H1 (cell line): ENCODE results near the gene YIF1B. TPM values are rescaled to one million over a fixed set of nuclear protein-coding genes. Genes with fewer than 3 reads are reported as not detected.
A peak's percentile ranks its signal among the peaks of the same experiment; 100 is the strongest.

Experiments used
- CTCF ChIA-PET: fragments of 300-600 bp; sonication (Branson Sonifier 250); formaldehyde crosslinking; loops from one replicate; lab custom pipeline; 2021; ENCODE audit not compliant: partially characterized antibody; lab: Charles Lee
- POLR2A ChIA-PET: fragments of 300-600 bp; sonication (Branson Sonifier 250); formaldehyde crosslinking; loops from one replicate; lab custom pipeline; 2021; ENCODE audit warnings: inconsistent platforms; ENCODE audit not compliant: partially characterized antibody; lab: Charles Lee
- DNase-seq, 2 experiments: peaks; one replicate each; pipeline versions ENCODE4 v3.0.0 to v3.0.0-alpha.2; 2010 to 2022; ENCODE audit warnings: low spot score in 2 of 2, low read depth in 1 of 2, mixed read lengths in 1 of 2
- FAIRE-seq: peaks from 2 replicates; lab custom pipeline; 2011; peaks lifted over from hg19 to GRCh38; lab: Jason Lieb, UNC
- H2AFZ ChIP-seq: 2 replicates; pipeline ENCODE4 v1.8.1; 2012; ENCODE audit warnings: low read length, inconsistent platforms
- H2AK5ac ChIP-seq: 2 replicates; pipeline ENCODE4 v1.6.1; 2013; ENCODE audit warnings: low read depth, low read length
- H2BK120ac ChIP-seq: replicated peaks from 2 replicates; pipeline ENCODE3; 2013; ENCODE audit warnings: low read depth, low read length, inconsistent platforms
- H2BK12ac ChIP-seq: 2 replicates; pipeline ENCODE4 v1.6.1; 2013; ENCODE audit warnings: low read depth, low read length
- H2BK15ac ChIP-seq: 2 replicates; pipeline ENCODE4 v1.6.1; 2013; ENCODE audit warnings: low read length
- H2BK20ac ChIP-seq: 2 replicates; pipeline ENCODE4 v1.6.1; 2013; ENCODE audit warnings: low read length
- H2BK5ac ChIP-seq: 2 replicates; pipeline ENCODE4 v1.6.1; 2013; ENCODE audit warnings: low read depth, low read length
- H3K14ac ChIP-seq: 2 replicates; pipeline ENCODE4 v1.6.1; 2013; ENCODE audit warnings: inconsistent platforms; ENCODE audit not compliant: insufficient read length
- H3K18ac ChIP-seq: 2 replicates; pipeline ENCODE4 v1.6.1; 2013; ENCODE audit warnings: low read length; ENCODE audit errors: extremely low read depth
- H3K23ac ChIP-seq: 2 replicates; pipeline ENCODE4 v1.6.1; 2013; ENCODE audit warnings: inconsistent platforms; ENCODE audit not compliant: insufficient read length
- H3K23me2 ChIP-seq: 2 replicates; pipeline ENCODE4 v1.6.1; 2013; ENCODE audit warnings: low read depth, low read length
- H3K27ac ChIP-seq: 2 replicates; pipeline ENCODE4 v1.6.1; 2011; ENCODE audit warnings: low read depth, low read length, inconsistent platforms
- H3K27me3 ChIP-seq, 4 experiments: replicated peaks in 1 of 4; 1 replicate in 1 of 4; 2 replicates in 3 of 4; pipeline versions ENCODE4 v1.6.1 to v1.8.1; 2011 to 2013; ENCODE audit warnings: low read length in 3 of 4, mild to moderate bottlenecking in 3 of 4, inconsistent platforms in 2 of 4, mixed read lengths in 2 of 4, moderate library complexity in 1 of 4; ENCODE audit not compliant: control insufficient read depth in 3 of 4, insufficient read depth in 3 of 4; ENCODE audit errors: extremely low read depth in 1 of 4
- H3K36me3 ChIP-seq, 4 experiments: 2 replicates each; pipeline versions ENCODE4 v1.6.1 to v1.8.1; 2011 to 2013; ENCODE audit warnings: mild to moderate bottlenecking in 4 of 4, low read length in 3 of 4, moderate library complexity in 2 of 4, control low read depth in 1 of 4, inconsistent platforms in 1 of 4; ENCODE audit not compliant: insufficient read depth in 4 of 4, control insufficient read depth in 2 of 4
- H3K4ac ChIP-seq: replicated peaks from 2 replicates; pipeline ENCODE3; 2013; ENCODE audit warnings: low read length, low read depth, mixed read lengths, inconsistent platforms; ENCODE audit not compliant: insufficient read length
- H3K4me1 ChIP-seq, 4 experiments: replicated peaks in 1 of 4; 1 replicate in 1 of 4; 2 replicates in 3 of 4; pipeline versions ENCODE4 v1.6.1 to v1.8.1; 2011 to 2013; ENCODE audit warnings: low read length in 3 of 4, inconsistent platforms in 2 of 4, mixed read lengths in 1 of 4; ENCODE audit not compliant: insufficient read depth in 4 of 4, control insufficient read depth in 3 of 4
- H3K4me2 ChIP-seq, 2 experiments: 2 replicates each; pipeline versions ENCODE4 v1.6.1 to v1.8.1; 2011 to 2013; ENCODE audit warnings: low read depth in 2 of 2, low read length in 2 of 2, control low read depth in 1 of 2, inconsistent platforms in 1 of 2, mild to moderate bottlenecking in 1 of 2; ENCODE audit not compliant: insufficient read depth in 1 of 2
- H3K4me3 ChIP-seq, 4 experiments: fragments of 200-600, 300-600 bp in 1 of 4; sonication (generic), shearing (Covaris generic), sonication (Bioruptor Twin) in 1 of 4; 2 replicates each; pipeline versions ENCODE4 v1.5.1 to v1.8.1; 2011 to 2016; ENCODE audit warnings: low read length in 4 of 4, low read depth in 3 of 4, control low read depth in 2 of 4, inconsistent platforms in 2 of 4, mild to moderate bottlenecking in 2 of 4, mixed read lengths in 1 of 4, moderate library complexity in 1 of 4; ENCODE audit not compliant: insufficient read depth in 2 of 4; ENCODE audit errors: extremely low read depth in 1 of 4
- H3K56ac ChIP-seq: replicated peaks from 2 replicates; pipeline ENCODE3; 2013; ENCODE audit warnings: low read depth, mild to moderate bottlenecking, mixed read lengths, low read length, inconsistent platforms; ENCODE audit not compliant: insufficient read length
- H3K79me1 ChIP-seq: 2 replicates; pipeline ENCODE4 v1.6.1; 2013; ENCODE audit warnings: low read depth, low read length, control low read depth
- H3K79me2 ChIP-seq, 2 experiments: 2 replicates each; pipeline versions ENCODE4 v1.6.1 to v1.8.1; 2012 to 2013; ENCODE audit warnings: low read length in 2 of 2, mild to moderate bottlenecking in 2 of 2, inconsistent platforms in 1 of 2; ENCODE audit not compliant: insufficient read depth in 2 of 2, control insufficient read depth in 1 of 2
- H3K9ac ChIP-seq, 4 experiments: replicated peaks in 1 of 4; 1 replicate in 1 of 4; 2 replicates in 3 of 4; pipeline versions ENCODE4 v1.6.1 to v1.8.1; 2011 to 2013; ENCODE audit warnings: low read depth in 3 of 4, low read length in 3 of 4, control low read depth in 2 of 4, mild to moderate bottlenecking in 2 of 4, moderate library complexity in 2 of 4, inconsistent platforms in 1 of 4; ENCODE audit errors: extremely low read depth in 1 of 4
- H3K9me3 ChIP-seq, 2 experiments: 2 replicates each; pipeline versions ENCODE4 v1.6.1 to v1.8.1; 2012 to 2013; ENCODE audit warnings: mild to moderate bottlenecking in 2 of 2, moderate library complexity in 2 of 2, control low read depth in 1 of 2, inconsistent platforms in 1 of 2, low read depth in 1 of 2, low read length in 1 of 2, mixed read lengths in 1 of 2; ENCODE audit not compliant: insufficient read depth in 2 of 2
- H4K20me1 ChIP-seq, 2 experiments: replicated peaks in 1 of 2; 2 replicates each; pipeline versions ENCODE3 to v1.8.1; 2011 to 2013; ENCODE audit warnings: inconsistent platforms in 2 of 2, low read length in 2 of 2, mild to moderate bottlenecking in 1 of 2; ENCODE audit not compliant: insufficient read depth in 2 of 2, control insufficient read depth in 1 of 2
- H4K5ac ChIP-seq: 2 replicates; pipeline ENCODE4 v1.6.1; 2013; ENCODE audit warnings: low read length, low read depth, mixed read lengths, inconsistent platforms; ENCODE audit not compliant: insufficient read length
- H4K8ac ChIP-seq: 2 replicates; pipeline ENCODE4 v1.8.0; 2013; ENCODE audit warnings: mild to moderate bottlenecking, moderate library complexity, low read length, inconsistent platforms; ENCODE audit not compliant: insufficient read depth; ENCODE audit errors: extremely low read depth
- H4K91ac ChIP-seq: replicated peaks from 2 replicates; pipeline ENCODE3; 2013; ENCODE audit warnings: low read length, mixed read lengths, inconsistent platforms; ENCODE audit not compliant: insufficient read length
- KDM5A ChIP-seq: fragments of 200-600 bp; IDR thresholded peaks from 2 replicates; pipeline ENCODE4 v1.7.1; 2012; ENCODE audit warnings: mild to moderate bottlenecking, low read length, inconsistent platforms, mixed read lengths
- SUZ12 ChIP-seq: fragments of 200-600 bp; sonication (generic); IDR thresholded peaks from 2 replicates; pipeline ENCODE4 v1.6.1; 2012; ENCODE audit warnings: mild to moderate bottlenecking, inconsistent platforms, low read length, moderate library complexity, mixed read lengths
- WGBS, 2 experiments: shearing (Covaris generic) in 1 of 2; methylation state at CpG; one replicate each; pipeline versions ENCODE4 v1.1.6 to v1.1.7; 2013 to 2015; ENCODE audit warnings: low lambda C conversion rate in 2 of 2, mixed read lengths in 2 of 2, inconsistent platforms in 1 of 2, low coverage in 1 of 2, missing lambda C conversion rate in 1 of 2; ENCODE audit not compliant: insufficient replicate concordance in 2 of 2, insufficient coverage in 1 of 2, insufficient read length in 1 of 2; ENCODE audit errors: extremely low coverage in 1 of 2, missing lambda C conversion rate in 1 of 2; 5-methylcytosine and 5-hydroxymethylcytosine counted together
- polyA plus RNA-seq, 7 experiments: library from polyadenylated mRNA; depleted of rRNA in 3 of 7; stranded (reverse) in 5 of 7; unstranded in 2 of 7; fragments of >200 nt in 5 of 7; fragments of 200-250 nt in 2 of 7; gene quantifications; 1 replicate in 5 of 7; 2 replicates in 1 of 7; 4 replicates in 1 of 7; pipeline versions ENCODE4 v1.2.1 to v1.2.3, GENCODE V29; 2011 to 2013; ENCODE audit warnings: missing spikeins in 2 of 7, mixed read lengths in 2 of 7
- total RNA-seq: library from RNA; stranded (reverse); fragmentation: NEBNext Ultra II Directional; extraction: Animal tissue kit (Norgen Biotek cat#: 25700); gene quantifications from 2 replicates; pipeline ENCODE4 v1.2.1, GENCODE V29; 2021
- TF ChIP-seq, protein P1 (sequence below), 3 experiments: IDR thresholded peaks; 1 replicate in 2 of 3; 2 replicates in 1 of 3; pipeline versions ENCODE4 v1.5.1 to v1.6.1; 2011; ENCODE audit warnings: low read length in 3 of 3, mild to moderate bottlenecking in 3 of 3, inconsistent platforms in 2 of 3, low read depth in 1 of 3, moderate library complexity in 1 of 3; ENCODE audit not compliant: insufficient read depth in 1 of 3; ENCODE audit errors: control extremely low read depth in 1 of 3

YIF1B gene
- total and polyA plus RNA-seq, 2 of the 8 experiments (the other 6 are each of a cell fraction or from before 2014, with no cell fraction given), result 89.6 to 305 TPM

DNA sequence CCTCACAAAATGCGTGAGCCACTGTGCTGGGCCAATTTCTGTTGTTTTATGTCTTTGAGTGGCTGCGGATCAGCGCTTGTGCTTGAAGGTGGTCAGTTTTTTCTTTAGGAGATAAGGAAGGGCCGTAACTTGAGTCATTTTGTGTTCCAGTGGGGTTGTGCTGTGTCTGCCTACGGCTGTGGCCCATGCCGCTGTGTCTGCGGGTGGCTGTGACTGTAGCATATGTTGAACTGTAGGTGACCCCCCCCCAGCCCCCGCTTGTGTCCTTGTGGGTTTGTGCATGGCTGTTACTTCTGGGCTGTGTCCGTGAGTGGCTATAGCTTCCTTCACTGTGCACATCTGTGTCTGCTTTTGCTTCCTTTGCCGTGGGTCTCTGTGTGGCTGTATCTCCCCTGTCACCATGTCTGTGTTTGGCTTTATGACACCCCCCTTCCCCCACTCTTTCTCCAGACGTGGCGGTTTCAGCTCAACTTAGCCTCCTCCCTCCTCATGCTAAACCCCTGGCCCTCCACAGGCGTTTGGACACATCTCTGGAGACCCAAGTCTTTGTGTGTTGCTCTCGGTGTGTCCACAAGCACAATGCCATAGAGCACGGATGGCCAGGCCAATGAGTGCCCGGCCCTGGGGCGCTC lies 60.2 kb downstream of the YIF1B start:
- Histone ChIP-seq H3K27ac (no peak overlapping the region), H3K27me3 (peaks cover 0 to 16% (median 12%) of the 10 kb centered on the region in 4 experiments; a peak in 4 of 7 replicates), H3K4me2 (peak overlapping the region; percentile 71 to 78), H3K23me2 (peaks cover 8% of the 10 kb centered on the region; the same call in 1 of the 2 replicates), H2BK120ac (peak overlapping the region; percentile 54), H4K8ac (peak overlapping the region; percentile 46; the same call in 1 of the 2 replicates), H3K56ac (no peak overlapping the region), H3K9me3 (no peaks in the 10 kb centered on the region), H3K4me3 (peak overlapping the region; percentile 48 to 63 (median 51)), H3K23ac (no peak overlapping the region), H3K4me1 (peaks cover 9 to 37% (median 23%) of the 10 kb centered on the region in 4 experiments), H3K4ac (peak overlapping the region; percentile 91), H2BK12ac (peak overlapping the region; percentile 39; the same call in 1 of the 2 replicates), H2BK20ac (0 out of 2 replicates have a peak overlapping the region, but pooled peaks have one; percentile 48), H2BK5ac (peak overlapping the region; percentile 44; the same call in 1 of the 2 replicates), H4K5ac (no peak overlapping the region), H4K20me1 (peaks cover 0 to 2% of the 10 kb centered on the region in 2 experiments), H3K36me3 (no peaks in the 10 kb centered on the region), H3K18ac (peak overlapping the region; percentile 24; the same call in 1 of the 2 replicates), H3K79me1 (0 out of 2 replicates have a peak, but pooled peaks cover 2% of the 10 kb centered on the region), H2AK5ac (0 out of 2 replicates have a peak overlapping the region, but pooled peaks have one; percentile 65), H3K79me2 (no peaks in the 10 kb centered on the region), H4K91ac (peak overlapping the region; percentile 10), H3K14ac (no peak overlapping the region), H2AFZ (0 out of 2 replicates have a peak overlapping the region, but pooled peaks have one; percentile 34), H3K9ac (no peak overlapping the region; a peak in 1 of 7 replicates), H2BK15ac (peak overlapping the region; percentile 92; the same call in 1 of the 2 replicates)
- TF ChIP-seq KDM5A (no peak), SUZ12 (0 out of 2 replicates have a peak, but pooled peaks have one; percentile 14)
- TF ChIP-seq, protein P1, sequence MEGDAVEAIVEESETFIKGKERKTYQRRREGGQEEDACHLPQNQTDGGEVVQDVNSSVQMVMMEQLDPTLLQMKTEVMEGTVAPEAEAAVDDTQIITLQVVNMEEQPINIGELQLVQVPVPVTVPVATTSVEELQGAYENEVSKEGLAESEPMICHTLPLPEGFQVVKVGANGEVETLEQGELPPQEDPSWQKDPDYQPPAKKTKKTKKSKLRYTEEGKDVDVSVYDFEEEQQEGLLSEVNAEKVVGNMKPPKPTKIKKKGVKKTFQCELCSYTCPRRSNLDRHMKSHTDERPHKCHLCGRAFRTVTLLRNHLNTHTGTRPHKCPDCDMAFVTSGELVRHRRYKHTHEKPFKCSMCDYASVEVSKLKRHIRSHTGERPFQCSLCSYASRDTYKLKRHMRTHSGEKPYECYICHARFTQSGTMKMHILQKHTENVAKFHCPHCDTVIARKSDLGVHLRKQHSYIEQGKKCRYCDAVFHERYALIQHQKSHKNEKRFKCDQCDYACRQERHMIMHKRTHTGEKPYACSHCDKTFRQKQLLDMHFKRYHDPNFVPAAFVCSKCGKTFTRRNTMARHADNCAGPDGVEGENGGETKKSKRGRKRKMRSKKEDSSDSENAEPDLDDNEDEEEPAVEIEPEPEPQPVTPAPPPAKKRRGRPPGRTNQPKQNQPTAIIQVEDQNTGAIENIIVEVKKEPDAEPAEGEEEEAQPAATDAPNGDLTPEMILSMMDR (IDR thresholded peaks at IDR 0.05; ENCODE audit: control extremely low read depth in 1 of 3, insufficient read depth in 1 of 3, low read depth in 1 of 3, low read length in 3 of 3), result 0 out of 4 replicates have a peak, but pooled peaks of 1 of the 3 experiments have one; percentile 6
- FAIRE-seq (no peak), DNase-seq (no peak)
- CTCF ChIA-PET, result interaction anchor here (0.6 to 10.2 kb wide), 17 partner anchors 11 to 337 kb away, joined by 3 to 124 read pairs (median 4); partner anchors contain the start of genes C19orf33 and GGN
- POLR2A ChIA-PET, result interaction anchor here (1.1 to 3.6 kb wide), 7 partner anchors 8 to 63 kb away, joined by 3 to 20 read pairs (median 9); partner anchors contain the start of genes C19orf33 and SPINT2
- 72% methylated on average over 16 of the region's 17 CpGs; no CpG with 5 or more reads in 1 of the 2 experiments for WGBS, 2 experiments
